Measurements from ENCODE around the gene SORCS2. TPM values are rescaled to one million over a fixed set of nuclear protein-coding genes. Genes with fewer than 3 reads are reported as not detected.

SORCS2 gene
- total RNA-seq, 2 donors from 2014 or later, result 0.68 to 0.92 TPM

DNA sequence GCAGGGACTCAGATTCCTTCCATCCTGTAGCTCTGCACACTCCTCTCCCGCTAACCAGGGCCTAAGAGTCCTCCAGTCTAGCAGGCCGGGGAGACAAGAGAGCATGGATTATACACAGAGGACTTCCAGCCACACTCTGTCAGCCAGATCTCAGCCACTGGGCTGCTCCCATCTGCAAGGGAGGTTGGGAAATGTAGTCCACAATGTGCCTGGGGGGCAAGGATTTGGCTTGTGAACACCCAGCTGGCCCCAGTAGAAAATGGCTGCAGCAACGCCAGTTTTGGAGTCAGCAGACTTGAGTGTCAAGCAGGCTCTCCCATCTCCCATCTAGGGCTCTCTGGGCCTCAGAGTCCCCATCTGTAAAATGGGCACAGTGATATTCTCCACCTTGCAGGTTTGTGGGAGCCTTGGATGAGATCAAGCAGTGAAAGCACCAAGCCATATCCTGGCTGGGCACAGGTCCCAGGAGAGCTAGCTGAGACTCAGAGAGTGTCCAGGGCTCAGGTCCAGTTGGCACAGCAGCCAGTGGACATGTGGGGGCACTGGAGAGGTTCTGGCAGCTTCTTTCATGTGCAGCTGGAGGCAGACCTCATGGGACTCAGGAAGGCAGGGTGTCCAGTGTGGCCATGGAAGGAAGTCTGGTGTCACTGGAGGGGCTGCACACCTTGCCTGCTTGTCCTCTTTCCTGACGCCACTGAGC, 227.8 kb downstream of the SORCS2 start:
- Histone ChIP-seq H3K27ac (no peak overlapping the region), H3K4me1 (ENCODE audit: control insufficient read depth in 1 of 2, low read depth in 2 of 2) (no peaks in the 10 kb centered on the region), H3K4me3 (no peak overlapping the region), H3K27me3 (replicated peaks; ENCODE audit: insufficient read depth) (no peaks in the 10 kb centered on the region), H3K36me3 (no peaks in the 10 kb centered on the region), H3K9me3 (no peaks in the 10 kb centered on the region)
- DNase-seq (ENCODE audit: low spot score) (no peak), ATAC-seq (ENCODE audit: insufficient number of reproducible peaks, low FRiP score, low read depth) (no peak)
- TF ChIP-seq, protein P1, sequence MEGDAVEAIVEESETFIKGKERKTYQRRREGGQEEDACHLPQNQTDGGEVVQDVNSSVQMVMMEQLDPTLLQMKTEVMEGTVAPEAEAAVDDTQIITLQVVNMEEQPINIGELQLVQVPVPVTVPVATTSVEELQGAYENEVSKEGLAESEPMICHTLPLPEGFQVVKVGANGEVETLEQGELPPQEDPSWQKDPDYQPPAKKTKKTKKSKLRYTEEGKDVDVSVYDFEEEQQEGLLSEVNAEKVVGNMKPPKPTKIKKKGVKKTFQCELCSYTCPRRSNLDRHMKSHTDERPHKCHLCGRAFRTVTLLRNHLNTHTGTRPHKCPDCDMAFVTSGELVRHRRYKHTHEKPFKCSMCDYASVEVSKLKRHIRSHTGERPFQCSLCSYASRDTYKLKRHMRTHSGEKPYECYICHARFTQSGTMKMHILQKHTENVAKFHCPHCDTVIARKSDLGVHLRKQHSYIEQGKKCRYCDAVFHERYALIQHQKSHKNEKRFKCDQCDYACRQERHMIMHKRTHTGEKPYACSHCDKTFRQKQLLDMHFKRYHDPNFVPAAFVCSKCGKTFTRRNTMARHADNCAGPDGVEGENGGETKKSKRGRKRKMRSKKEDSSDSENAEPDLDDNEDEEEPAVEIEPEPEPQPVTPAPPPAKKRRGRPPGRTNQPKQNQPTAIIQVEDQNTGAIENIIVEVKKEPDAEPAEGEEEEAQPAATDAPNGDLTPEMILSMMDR (IDR thresholded peaks at IDR 0.05), result no peak

DNA sequence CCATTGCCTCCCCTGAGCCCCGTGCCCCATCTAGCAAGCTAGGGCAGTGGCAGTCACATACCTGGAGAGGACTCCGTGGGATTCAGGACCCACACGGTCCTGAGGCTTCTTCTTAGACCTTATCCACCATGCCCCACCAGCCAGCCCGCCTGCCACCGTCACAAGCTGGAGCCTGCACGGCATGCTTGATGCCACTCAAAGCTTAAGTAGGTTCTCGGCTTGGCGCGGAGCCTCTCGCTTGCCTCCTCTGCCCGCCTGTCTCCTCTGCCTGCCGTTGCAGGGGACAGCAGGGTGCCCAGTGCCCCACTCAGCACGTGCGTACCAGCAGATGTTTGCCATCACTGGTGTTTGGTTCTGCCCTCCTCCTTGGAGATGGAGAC, 228.3 kb downstream of the SORCS2 start:
- no peak for DNase-seq (ENCODE audit: low spot score)
- H3K9me3 ChIP-seq, result no peaks in the 10 kb centered on the region
- H3K27ac ChIP-seq, result no peak overlapping the region
- TF ChIP-seq, protein P1 (IDR thresholded peaks at IDR 0.05), result no peak
- H3K4me1 ChIP-seq (ENCODE audit: control insufficient read depth in 1 of 2, low read depth in 2 of 2), result no peaks in the 10 kb centered on the region
- no peak overlapping the region for H3K4me3 ChIP-seq
- no peak for ATAC-seq (ENCODE audit: insufficient number of reproducible peaks, low FRiP score, low read depth)
- no peaks in the 10 kb centered on the region for H3K27me3 ChIP-seq (replicated peaks; ENCODE audit: insufficient read depth)
- H3K36me3 ChIP-seq, result no peaks in the 10 kb centered on the region

DNA sequence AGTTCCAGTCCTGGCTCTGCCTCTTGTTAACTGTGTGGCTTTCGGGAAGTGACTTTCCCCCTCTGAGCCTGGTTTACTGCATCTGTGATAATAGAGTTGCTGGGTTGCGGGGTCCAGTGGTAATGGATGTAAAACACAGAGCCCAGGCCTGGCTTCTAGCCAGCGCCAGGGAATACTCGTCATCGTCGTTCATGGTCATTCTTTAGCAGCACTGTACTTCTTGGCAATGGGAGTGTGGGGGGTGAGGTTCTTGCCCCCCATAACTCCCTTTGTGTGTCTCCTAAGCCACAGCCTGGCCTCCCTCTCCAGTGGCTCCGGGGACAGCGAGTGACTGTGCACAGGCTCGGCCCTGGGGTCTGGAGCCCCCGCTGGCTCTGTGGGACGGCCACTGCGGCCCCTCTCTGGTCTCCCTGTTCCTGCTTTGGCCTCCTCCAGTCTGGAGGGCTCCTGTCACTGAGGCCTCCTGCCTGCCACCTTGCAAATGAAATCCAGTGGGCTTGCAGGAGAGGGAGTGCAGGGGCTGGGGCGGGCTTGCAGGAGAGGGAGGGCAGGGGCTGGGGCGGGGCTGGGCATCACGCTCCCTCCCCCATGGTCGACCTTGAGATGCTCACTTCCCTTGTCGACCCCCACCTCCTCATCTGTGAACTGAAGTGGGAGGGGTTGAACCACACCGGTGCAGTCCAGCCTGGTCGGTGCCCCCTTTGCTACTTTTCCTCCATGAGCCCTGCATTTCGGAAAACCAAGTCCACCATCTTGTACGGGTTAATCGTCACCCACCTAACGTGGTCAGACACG, 229.2 kb downstream of the SORCS2 start:
- Histone ChIP-seq H3K27ac (no peak overlapping the region), H3K4me3 (no peak overlapping the region), H3K36me3 (no peaks in the 10 kb centered on the region), H3K4me1 (ENCODE audit: control insufficient read depth in 1 of 2, low read depth in 2 of 2) (no peaks in the 10 kb centered on the region), H3K9me3 (no peaks in the 10 kb centered on the region), H3K27me3 (replicated peaks; ENCODE audit: insufficient read depth) (no peaks in the 10 kb centered on the region)
- DNase-seq (ENCODE audit: low spot score) (no peak), ATAC-seq (ENCODE audit: insufficient number of reproducible peaks, low FRiP score, low read depth) (no peak)
- TF ChIP-seq, protein P1 (IDR thresholded peaks at IDR 0.05), result no peak

DNA sequence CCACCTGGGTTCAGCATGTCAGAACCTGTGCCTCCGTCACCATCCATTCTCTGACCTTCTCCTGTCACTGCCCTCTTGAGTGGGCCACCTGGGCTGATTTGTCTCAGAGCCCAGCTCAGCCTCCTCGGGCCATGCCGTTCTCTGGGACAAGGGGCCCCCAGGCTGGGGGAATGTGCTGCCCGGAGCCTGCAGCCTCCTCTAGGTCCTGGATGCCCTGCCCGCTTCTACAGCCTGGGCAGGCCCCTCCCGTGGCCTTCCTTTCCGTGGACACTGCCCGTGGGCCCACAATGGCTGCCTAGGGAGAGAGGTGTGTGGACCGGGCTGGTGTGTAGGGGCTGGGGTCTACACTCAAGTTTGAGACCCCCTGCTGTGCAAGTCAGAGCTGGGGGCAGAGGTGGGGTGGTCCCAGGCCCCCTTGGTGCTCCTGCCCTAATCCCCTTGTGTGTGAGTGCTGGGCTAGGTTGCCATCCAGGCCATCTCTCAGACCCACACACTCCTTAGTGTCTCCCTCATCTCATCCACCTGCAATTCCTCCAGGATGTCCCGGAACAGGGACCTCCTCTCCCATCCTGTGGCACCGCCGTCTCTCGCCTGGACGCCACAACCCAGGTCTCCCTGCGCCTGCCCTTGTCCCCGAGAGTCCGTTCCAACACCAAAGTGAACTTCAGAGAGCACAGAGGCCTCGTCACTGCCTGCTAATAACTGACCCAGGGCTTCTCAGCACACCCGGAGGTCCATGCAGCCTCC, 230.0 kb downstream of the SORCS2 start:
- TF ChIP-seq, protein P1 (IDR thresholded peaks at IDR 0.05), result no peak
- ATAC-seq (ENCODE audit: insufficient number of reproducible peaks, low FRiP score, low read depth), result no peak
- no peak for DNase-seq (ENCODE audit: low spot score)
- Histone ChIP-seq H3K4me3 (no peak overlapping the region), H3K9me3 (no peaks in the 10 kb centered on the region), H3K27ac (no peak overlapping the region), H3K27me3 (replicated peaks; ENCODE audit: insufficient read depth) (no peaks in the 10 kb centered on the region), H3K36me3 (no peaks in the 10 kb centered on the region), H3K4me1 (ENCODE audit: control insufficient read depth in 1 of 2, low read depth in 2 of 2) (no peaks in the 10 kb centered on the region)

DNA sequence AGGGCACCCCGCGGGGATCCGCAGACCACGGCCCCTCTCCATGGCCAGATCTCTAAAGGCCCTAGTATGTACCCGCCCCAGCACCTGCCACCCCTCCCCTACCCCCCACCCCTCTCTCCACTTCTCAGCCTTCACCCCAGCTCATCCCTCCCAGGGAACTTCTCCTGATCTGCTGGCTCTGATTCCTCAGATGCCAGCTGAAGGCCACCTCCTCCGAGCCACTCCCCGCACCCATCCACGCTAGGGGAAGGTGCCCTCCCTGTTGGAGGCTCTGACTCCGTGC, 230.5 kb downstream of the SORCS2 start:
- H3K36me3 ChIP-seq, result no peaks in the 10 kb centered on the region
- ATAC-seq (ENCODE audit: insufficient number of reproducible peaks, low FRiP score, low read depth) (no peak), DNase-seq (ENCODE audit: low spot score) (no peak)
- H3K4me1 ChIP-seq (ENCODE audit: control insufficient read depth in 1 of 2, low read depth in 2 of 2), result no peaks in the 10 kb centered on the region
- H3K27me3 ChIP-seq (replicated peaks; ENCODE audit: insufficient read depth), result no peaks in the 10 kb centered on the region
- no peaks in the 10 kb centered on the region for H3K9me3 ChIP-seq
- TF ChIP-seq, protein P1 (IDR thresholded peaks at IDR 0.05), result no peak
- H3K27ac ChIP-seq, result no peak overlapping the region
- no peak overlapping the region for H3K4me3 ChIP-seq
